Vagina (tissue), 2 donors: ENCODE measurements around the gene ERMAP.

Experiments
- CTCF ChIP-seq, 3 experiments: fragments of 450-650 bp in 2 of 3; fragments of 200-600 bp in 1 of 3; sonication (generic) in 1 of 3; IDR thresholded peaks; one replicate each; pipeline ENCODE4 v1.5.1; 2017 to 2019; ENCODE audit warnings: antibody characterized with exemption in 3 of 3, mild to moderate bottlenecking in 2 of 3, moderate library complexity in 2 of 3
- POLR2A ChIP-seq, 2 donors: fragments of 450-650 bp; IDR thresholded peaks; one replicate each; pipeline ENCODE4 v1.6.1; 2017; ENCODE audit warnings: antibody characterized with exemption in 2 of 2, mild to moderate bottlenecking in 2 of 2, moderate library complexity in 2 of 2
- POLR2AphosphoS5 ChIP-seq, 2 donors: sonication (generic); formaldehyde crosslinking; IDR thresholded peaks; one replicate each; pipeline ENCODE4 v1.9.0; 2017; ENCODE audit warnings: antibody characterized with exemption in 2 of 2, mild to moderate bottlenecking in 2 of 2, low read depth in 1 of 2; ENCODE audit not compliant: insufficient read depth in 1 of 2

GRCh38 chr1:42774928-42775526 is 41.9 kb upstream of the ERMAP start:
- TF ChIP-seq CTCF (IDR thresholded peaks at IDR 0.05) = no peak
- no peak for TF ChIP-seq POLR2A (IDR thresholded peaks at IDR 0.05)
- TF ChIP-seq POLR2AphosphoS5 (IDR thresholded peaks at IDR 0.05; ENCODE audit: insufficient read depth in 1 of 2, low read depth in 1 of 2) = no peak
